ENCODE measurements around the gene CRTAP.
"Not testable (repeated sequence)": the region's sequence is repeated elsewhere in the genome, so short reads cannot be mapped to it uniquely, and the experiment has no call there.

The CRTAP gene

DNA sequence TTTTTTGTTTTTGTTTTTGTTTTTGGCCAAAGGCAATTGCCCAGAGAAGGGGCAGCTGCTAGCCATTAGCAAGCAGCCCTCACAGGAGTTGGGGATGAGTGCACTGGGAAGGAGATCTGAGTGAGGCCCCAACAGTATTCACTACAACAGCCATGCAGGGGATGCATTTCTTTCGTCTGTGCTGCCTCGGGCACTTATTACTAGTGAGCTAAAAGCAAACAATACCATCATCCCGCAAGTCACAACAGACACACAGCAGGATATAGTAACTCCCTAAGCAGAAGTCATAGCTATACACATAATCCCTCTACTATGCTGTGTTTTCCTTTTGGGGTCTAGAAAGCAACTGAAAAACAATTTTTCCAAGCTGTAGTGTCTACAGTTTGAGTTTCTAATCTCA, 27.2 kb downstream of the CRTAP start:
- DNase-seq (ENCODE audit: low read depth in 2 of 2): no peak

DNA sequence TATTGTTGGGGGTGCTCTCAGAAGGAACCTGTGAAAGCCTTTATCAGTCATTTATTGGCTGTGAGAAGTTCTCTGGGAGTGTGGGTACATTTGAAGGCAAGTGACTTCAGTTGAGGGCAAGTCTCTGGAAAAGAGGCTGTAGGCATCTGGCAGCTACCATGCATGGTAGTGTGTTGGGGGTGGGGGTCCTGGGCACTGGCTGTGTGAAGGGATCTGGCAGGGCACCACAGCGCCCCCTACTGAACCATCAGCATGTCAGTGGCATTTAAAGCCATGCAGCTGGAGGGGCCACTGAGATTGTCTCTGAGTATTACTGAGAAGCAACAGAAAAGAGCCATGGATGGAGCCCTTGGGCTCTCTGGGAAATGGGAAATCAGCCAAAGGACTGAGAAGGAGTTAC, 30.6 kb downstream of the CRTAP start:
- no peak for DNase-seq (ENCODE audit: low read depth in 2 of 2)

DNA sequence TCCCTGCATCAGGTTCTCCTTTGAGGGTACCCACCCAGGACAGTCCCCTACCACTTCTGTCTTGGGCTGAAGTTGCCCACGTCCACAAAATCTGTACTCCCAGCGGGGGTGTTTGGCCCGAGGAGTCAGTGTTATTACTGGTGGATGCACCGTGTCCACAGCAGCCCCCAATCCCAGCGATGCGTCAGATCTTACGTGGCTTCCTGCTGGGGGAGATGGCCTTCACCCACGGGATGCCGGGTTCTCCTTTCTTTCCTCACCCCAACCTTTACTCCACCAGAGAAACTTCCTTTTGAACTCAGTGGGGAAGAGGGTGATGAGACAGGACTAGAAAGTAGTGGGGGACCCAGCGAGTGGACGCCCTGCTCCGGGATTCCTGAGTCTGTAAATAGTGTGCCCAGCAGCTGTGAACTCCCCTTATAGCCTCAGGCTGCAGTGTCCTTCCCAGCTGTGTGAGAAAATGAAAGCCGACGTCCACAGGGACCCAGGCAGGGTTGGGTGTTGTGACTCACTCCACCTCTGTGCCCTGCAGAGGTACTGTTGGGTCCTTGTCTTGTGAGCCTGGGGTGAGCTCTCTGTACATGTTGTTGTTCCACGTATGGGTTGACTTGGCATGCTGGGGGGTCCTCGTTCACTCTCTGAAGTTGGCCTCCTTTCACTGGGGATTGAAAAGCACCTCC, 31.5 kb downstream of the CRTAP start:
- DNase-seq (ENCODE audit: low read depth in 2 of 2): no peak

DNA sequence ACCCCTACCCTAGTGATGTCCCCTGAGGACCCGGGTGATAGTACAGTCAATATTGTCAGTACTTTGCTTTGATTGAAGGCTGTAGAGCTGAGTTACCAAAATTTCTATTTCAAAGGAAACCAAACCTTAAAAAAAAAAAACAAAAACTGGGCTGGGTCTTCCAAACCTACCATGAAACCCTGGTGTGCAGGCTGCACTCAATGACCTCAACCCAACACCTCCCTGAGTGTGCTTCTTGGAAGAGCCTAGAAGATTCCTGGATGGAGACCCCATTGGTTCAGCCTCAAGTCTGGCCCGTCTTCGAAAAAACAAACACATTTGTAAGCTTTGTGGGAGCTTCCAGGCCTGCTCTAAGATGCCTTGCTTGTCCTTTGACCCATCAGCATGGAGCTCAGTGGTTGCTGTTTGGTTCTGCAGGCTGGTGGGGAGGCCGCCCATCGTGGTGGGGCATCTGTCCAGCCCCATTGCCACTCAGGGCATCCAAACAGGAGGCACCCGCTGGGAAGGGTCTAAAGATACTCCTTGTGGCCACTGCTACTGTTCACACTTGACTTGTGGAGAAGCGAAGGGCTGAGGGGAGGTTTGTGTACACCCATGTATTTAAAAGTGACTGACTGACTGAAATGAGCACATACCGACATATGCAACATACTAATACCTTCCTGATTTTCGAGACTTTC, 32.2 kb downstream of the CRTAP start:
- DNase-seq (ENCODE audit: low read depth in 2 of 2): no peak

DNA sequence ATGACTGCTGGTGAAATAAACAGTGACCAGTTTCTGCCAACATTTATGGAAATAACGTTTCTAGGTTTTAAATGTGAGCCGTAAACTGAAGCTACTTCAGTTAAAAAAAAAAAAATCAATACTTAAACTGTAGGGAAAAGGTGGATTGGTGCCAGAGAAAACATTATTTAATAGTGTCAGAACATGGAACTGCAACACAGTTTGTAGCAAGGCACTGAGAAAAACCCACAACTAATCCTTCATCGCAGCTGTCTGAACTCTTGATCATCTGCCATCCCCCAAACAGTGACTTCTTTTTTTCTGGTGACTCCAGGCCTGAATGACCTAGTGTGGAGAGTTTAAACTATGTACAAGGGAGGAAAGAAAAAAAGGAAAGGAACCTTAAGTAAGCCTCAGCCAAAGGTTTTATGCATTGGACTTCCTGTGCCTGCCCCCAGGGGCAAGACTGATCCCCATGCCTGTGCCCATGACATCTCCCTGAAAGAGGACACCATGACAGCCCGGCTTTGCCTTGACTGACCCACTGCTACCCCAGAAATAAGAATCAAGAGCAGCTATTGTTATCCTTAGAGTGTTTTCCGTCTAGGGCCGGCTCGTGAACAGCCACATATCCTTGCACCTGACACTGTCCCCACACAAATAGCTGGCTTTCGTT, 33.1 kb downstream of the CRTAP start:
- DNase-seq (ENCODE audit: low read depth in 2 of 2): no peak

DNA sequence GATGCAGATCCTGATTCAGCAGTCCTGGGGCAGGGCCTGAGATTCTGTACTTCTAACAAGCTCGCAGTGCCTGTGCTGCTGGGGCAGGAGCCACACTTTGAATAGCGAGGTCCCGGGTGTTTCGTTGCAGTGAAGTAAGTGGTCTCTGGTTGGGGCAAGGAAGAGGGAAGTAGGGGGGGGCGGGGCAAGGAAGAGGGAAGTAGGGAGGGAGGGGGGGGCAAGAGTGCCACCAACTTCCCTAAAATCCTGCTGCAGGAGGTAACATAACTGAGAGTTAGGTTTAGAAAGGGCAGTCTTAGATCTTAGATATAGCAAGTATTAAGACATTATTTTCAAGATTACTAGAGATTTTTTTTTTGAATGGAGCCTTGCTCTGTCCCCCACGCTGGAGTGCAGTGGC, 35.5 kb downstream of the CRTAP start:
- no peak for DNase-seq (ENCODE audit: low read depth in 2 of 2)

DNA sequence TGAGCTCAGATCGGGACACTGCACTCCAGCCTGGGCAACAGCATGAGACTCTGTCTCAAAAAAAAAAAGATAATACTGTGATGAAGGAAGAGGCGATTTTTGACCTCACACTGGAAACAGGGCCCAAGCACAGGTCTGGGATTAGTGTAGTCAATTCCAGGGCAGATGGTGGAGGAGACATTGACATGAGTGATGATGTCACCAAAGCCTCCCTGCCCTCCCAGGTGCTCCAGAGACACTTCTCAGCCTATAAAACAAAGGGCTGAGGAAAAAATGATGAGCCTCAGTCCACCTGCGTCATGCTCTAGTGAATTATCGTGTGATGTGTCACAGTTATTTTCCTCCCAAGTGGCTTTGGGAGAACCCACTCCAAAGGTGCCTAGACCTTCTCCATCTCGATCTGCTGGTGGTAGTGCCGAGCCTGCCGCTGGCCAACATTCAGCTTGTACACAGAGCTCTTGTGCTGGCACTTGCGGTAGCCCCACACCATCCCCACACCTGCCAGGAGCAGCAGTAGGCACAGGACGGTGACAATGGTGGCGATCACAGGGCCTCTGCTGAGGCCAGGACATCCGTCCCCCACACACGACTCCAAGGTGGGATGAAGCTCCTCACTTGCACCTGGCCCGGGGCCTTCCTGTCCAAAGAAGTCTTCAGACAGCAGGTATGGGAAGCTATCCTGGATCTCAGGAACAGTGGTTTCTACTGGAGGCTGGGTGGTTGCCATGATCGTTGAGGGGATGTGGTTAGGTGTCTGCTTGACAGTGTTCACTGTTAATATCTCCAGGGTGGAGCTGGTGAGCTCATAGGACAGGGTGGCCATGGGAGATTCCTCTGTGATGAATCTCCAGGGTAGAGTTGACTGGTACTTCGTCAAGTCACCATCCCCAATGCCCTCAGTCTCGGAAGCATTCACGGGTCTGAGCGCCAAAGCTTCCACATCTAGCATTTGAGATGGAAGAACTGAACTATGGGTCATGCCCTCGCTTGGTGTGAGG, 38.8 kb downstream of the CRTAP start:
- no peak for DNase-seq (ENCODE audit: low read depth in 2 of 2)

DNA sequence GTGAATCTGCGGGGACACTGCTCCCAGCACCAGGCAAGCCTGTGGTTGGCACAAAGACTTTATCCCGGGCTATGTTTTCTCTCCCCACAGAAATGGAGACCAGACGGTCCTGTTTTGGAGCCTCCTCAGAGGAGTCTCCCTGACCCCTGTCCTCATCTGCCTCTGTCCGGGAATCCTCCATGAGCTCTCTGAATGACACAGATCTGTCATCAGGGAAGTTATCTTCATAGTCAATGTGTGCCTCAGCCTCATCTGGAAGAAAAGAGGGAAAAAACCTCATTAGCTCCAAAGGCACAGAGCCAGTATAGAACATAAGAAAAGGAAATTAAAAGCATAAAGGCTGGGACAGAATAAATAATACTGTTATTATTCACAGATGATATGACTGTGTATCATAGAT, 40.0 kb downstream of the CRTAP start:
- DNase-seq (ENCODE audit: low read depth in 2 of 2): no peak

DNA sequence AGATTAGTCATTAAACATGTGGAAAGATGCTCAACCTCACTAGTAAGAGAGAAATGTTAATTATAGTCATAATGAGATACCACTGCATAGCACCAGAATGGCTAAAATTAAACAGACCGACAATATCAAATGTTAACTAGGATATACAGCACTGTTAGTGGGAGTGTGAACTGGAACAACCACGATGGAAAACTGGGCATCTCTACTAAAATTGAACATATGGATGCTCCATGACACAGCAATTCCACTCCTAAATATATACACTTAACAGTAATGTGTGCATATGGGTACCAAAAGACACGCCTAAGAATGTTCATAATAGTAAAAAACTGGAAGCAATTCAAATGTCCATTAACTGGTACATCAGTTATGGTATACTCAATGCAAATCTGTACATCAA, 41.5 kb downstream of the CRTAP start:
- no peak for DNase-seq (ENCODE audit: low read depth in 2 of 2)

DNA sequence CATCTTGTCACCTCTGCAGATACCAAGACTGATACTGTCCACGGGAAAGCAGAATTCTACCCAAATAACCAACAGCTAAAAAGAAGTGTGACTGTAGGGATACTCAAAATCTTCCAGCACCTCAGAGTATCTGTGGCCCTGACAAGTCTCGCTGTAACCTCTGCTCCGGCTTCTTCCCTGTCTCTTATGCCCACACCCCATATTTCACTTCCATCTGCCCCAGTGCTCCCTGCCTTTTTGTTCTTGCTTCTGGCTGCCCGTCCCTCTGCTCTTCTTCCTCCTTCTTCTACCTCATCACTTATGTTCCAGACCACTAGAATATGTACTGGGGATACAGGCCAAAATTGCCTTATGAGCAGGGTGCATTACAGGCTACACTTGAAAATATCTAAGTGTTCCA, 45.4 kb downstream of the CRTAP start:
- no peak for DNase-seq (ENCODE audit: low read depth in 2 of 2)

DNA sequence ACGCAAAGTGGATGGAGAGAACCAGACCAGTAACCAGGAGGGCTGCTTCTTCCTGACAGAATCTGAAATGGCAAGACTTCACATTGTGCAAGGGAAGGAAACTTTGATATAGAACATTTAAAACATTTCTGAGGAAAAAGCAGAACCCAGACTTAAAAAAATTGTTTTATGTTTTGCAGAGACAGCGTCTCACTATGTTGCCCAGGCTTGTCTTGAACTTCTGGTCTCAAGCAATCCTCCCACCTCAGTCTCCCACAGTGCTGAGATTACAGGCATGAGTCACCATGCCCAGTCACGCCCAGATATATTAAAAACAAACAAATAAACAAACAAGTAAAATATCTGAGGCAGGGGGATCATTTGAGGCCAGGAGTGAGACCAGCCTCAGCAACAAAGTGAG, 46.2 kb downstream of the CRTAP start:
- DNase-seq (ENCODE audit: low read depth in 2 of 2): no peak

DNA sequence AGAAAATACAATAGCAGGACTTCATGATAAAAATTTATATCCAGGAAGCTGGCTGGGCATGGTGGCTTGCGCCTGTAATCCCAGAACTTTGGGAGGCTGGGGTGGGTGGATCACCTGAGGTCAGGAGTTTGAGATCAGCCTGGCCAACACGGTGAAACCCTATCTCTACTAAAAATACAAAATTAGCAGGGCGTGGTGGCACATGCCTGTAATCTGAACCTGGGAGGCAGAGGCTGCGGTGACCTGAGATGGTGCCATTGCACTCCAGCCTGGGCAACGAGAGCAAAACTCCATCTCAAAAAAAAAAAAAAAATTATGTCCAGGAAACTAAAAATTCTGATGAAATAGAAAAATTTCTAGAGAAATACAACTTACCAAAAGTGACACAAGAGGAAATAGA, 48.8 kb downstream of the CRTAP start:
- not testable (repeated sequence) for DNase-seq (ENCODE audit: low read depth in 2 of 2)

DNA sequence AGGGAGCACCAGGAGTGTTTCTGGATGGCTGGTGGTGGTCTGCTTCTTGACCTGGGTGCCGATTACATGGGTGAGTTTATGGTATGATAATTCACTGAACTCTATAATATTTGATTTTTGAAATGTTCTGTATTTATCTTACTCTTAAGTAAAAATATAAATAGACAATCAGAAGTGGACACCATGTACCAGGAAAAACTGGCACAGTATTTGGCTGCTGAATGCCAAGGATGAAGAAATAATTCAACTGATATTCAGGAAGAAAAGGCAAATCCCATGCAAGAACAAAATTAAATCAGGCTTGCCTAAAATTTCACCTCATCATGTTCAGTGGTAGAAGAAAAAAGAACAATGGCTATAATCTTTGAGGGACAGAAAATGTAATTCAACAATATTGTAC, 51.6 kb downstream of the CRTAP start:
- DNase-seq (ENCODE audit: low read depth in 2 of 2): no peak

DNA sequence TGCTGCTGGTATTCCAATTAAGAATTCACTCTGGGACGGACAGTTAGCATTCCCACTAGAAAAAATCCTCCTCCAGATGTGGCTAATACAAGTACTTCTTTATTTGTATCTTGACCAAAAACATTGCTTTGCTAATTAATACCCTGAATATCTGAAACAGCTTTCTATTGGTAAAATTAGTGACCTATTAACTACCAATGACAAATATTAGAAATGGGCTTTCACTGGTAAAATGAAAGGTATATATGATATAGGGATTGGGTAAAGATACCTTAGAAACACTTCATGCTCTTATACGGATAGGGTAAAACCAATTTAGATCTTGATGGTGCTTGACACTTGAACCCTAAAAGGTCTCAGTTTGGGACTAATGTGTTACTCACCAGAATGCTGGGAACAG, 52.3 kb downstream of the CRTAP start:
- DNase-seq (ENCODE audit: low read depth in 2 of 2): no peak

DNA sequence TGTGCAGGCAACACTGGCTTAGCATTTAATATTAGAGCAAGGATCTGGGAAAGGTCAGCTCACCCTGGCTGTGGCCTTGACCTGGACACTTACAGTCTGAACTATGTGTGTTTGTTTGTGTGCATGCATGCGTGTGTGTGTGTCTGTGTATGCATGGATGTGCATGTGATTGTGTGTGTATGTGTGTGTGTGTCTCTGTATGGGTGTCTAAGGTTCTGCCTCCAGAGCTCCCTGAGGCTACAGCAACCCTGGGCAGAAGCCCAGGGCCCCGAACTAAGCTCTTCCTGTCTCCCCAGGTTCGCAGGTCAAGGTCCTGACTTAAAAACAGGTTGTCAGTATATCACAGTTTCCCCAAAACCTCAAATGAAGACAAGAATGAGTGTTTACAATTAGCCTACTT, 53.5 kb downstream of the CRTAP start:
- DNase-seq (ENCODE audit: low read depth in 2 of 2): no peak

DNA sequence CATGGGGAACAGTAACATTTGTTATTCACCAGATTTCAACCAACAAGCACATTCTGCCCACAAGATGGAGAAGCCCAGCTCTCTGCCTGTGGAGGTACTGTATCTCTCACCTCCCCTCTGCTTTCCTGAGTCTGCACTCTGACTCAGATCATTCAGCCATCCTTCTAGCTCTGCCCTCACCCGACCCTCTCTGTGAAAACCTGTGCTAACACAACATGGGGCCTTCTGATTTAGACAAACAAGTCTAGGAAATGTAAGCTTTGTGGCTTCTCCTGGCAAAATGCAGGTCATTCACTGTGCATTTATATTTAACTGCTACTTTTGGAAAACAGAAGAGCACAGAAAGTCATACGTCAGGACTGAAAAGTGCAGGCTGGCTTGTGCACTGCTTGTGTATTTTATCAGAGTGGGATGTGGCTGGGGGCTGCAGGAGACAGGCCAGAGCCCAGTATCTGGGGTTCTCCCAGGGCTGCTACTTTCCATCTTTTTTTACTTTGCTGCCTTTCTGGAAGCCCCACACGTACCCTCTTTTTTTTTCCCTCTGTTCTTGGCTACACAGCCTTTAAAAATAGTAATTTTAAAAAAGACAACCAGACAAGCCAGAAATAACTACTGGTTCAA, 54.0 kb downstream of the CRTAP start:
- DNase-seq (ENCODE audit: low read depth in 2 of 2): no peak

DNA sequence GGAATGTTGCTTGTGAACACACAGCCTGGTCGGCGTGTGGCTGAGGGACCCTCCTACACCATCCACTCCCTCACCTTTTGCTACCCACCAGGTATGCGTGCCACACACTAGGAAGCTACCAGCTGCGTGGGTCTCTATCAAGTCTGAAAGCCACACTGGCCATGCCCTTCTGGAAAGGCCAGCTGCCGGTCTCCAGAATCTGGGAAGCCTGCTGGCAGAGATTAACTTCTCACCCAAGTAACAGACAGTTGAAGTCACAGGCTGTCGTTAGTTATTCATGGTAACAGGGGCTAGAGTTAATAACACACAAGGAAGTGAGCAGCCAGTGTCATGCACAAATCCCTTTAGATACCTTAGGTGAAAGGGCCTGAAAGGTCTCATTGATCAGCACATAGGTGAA, 56.7 kb downstream of the CRTAP start:
- DNase-seq (ENCODE audit: low read depth in 2 of 2): no peak

DNA sequence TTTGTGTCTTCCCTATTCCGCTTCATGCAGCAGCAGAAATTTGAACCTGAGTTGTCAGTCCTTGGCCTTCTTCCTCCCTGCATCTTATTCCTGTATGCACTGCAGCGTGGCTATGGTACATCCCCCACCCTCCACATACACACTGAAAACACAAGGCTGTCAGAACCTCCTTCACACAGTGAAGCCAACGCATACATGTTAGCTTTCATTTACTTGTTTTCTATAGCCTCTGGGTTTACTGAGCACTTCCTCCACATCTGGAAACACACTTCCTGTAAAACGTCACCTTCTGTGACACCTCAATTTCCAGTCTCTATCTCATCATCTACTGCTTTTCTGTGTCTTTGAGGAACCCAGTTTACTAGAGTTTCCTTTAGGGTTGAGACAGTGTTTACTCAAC, 57.8 kb downstream of the CRTAP start:
- DNase-seq (ENCODE audit: low read depth in 2 of 2): no peak

DNA sequence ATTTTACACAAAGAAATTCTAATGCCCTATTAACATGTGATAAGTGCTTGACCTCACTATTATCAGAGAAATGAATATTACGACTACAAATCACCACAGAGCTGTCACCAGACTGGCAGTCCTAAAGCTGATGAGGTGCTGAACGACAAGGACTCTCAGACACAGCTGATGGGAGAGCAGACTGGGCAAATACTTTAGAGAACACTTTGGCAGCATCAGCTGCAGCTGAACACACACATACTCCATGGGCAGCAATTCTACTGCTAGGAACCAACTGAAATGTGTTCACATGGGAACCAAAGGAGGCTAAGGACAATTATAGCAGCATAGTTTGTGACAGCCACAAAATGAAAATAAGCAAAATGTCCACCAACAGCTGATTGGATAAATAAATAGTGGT, 59.3 kb downstream of the CRTAP start:
- no peak for DNase-seq (ENCODE audit: low read depth in 2 of 2)

DNA sequence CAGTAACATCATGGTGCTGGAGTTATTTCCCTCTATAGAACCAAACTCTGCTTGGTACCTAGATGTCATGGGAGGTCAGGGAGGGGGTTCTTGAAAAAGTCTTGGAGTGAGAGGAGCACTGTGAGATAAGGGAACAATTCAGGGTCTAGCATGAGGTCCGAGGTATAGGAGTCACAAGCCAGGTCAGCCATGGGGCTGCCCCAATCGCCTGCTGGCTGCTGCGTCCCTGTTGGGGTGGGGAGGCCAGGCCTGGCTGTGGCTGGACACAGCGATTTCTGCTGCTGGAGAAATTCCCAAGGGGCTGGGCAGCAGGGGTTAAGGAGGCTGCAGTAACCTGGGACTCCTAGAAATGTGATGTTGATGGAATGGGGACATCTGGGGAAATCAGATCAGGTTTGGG, 59.9 kb downstream of the CRTAP start:
- DNase-seq (ENCODE audit: low read depth in 2 of 2): no peak

DNA sequence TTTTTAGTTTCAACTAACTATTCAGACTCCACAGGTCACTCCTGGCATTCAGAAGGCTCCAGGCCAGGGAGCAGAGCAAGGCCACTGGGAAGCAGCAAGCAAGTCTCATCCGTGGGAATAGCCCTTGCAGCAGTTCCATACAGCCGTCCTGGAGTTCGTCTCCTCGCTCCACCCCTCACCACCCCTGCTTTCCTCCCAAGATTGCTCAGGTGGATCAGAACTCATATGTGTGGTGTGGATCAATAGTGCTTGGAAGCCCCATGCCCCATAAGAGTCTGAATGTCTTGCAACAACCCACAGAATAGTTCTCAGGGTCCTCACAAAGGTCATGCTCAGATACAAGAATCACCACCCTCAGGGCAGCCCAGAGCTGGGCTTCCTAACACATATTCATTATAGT, 60.3 kb downstream of the CRTAP start:
- DNase-seq (ENCODE audit: low read depth in 2 of 2): no peak

Measured in stimulated activated CD8-positive, alpha-beta memory T cell treated with anti-CD3 and anti-CD28 coated beads, Interleukin-15, amount 100 ng/mL, for 4 hours (primary cell).